NCI-H2196 (cell line): ENCODE data around the gene OSBPL2.

Experiments used
- DNase-seq: peaks from one replicate; lab custom pipeline; 2025; ENCODE audit not compliant: unreplicated experiment; lab: John Stamatoyannopoulos, UW

Gene OSBPL2

DNA sequence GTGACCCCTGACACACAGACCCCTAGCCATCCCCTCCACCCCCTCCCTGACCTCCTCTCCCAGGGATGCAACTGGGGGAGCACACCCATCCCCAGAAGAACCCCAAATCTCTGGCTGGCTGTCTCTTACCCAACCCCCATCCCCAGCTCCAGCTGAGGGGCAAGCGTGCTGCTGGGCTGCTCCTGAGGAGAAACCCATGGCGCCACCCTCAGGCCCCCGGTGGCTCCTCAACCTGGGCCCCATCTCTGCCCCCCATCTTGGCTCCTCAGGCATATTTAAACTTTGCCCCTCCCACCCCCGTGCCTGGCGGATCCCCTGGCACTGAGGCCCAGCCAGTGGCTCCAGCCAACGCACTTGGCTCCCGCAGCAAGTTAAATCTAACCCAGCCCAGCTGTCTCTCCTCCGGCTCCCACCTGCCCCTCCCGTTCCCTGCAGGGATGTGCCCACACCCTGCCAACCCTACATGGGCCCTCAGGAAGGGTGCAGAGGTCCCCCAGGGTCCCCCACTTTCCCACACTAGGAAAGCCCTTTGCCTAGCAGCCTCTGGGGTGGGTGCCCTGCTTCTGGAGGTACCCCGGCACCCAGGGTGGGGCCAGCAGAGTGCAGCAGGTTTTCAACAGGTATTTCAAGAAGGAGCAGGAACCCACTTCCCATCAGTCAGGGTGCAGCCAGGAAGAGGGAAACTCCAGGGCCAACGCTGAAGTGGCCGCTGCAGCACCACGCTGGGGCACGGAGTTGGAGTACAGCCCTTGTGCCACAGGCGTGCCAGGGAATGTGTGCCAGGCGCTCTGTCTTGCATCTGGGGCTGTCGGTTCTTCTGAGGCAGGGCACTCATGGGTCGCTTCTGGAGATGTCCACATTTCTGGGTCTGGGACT is 5.3 kb upstream of the OSBPL2 start:
- DNase-seq: no peak

DNA sequence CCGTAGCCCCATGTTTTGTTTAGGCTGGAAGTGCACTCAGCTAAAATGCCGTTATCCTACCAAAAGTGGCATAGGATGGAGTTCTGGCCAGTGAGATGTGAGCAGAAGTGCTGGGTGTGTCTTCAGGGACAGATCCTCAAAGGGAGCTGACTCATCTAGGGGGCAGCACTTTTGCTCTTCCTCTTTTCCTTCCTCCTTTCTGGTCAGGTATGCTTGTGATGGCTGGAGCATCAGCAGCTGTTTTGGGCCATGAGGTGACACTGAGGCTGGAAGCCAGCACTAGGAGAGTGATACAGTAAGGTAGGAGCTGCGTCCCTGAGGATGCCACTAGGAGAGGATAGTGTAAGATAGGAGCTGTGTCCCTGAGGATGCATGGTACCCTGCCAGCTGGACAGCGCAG is 4.6 kb upstream of the OSBPL2 start:
- DNase-seq: no peak

DNA sequence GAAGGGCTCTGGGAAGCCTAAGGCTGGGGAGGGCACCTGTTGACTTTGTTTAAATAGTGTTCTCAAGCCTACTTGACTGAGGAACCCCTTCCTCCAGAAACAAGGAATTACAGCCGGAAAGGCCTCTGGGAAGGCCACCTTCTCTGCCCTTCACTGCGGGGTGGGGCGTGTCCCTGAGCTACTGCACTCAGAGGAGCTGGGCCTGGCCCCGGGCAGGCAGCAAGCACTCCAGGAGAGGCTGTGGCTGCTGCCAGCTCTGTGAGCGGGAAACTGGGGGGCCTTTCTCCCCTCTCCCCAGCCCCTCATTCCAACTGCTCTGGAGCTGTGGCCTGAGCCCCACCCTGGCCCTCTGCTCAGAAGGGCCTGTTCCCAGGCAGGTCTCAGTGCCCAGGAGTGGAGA is 4.0 kb upstream of the OSBPL2 start:
- DNase-seq: no peak

DNA sequence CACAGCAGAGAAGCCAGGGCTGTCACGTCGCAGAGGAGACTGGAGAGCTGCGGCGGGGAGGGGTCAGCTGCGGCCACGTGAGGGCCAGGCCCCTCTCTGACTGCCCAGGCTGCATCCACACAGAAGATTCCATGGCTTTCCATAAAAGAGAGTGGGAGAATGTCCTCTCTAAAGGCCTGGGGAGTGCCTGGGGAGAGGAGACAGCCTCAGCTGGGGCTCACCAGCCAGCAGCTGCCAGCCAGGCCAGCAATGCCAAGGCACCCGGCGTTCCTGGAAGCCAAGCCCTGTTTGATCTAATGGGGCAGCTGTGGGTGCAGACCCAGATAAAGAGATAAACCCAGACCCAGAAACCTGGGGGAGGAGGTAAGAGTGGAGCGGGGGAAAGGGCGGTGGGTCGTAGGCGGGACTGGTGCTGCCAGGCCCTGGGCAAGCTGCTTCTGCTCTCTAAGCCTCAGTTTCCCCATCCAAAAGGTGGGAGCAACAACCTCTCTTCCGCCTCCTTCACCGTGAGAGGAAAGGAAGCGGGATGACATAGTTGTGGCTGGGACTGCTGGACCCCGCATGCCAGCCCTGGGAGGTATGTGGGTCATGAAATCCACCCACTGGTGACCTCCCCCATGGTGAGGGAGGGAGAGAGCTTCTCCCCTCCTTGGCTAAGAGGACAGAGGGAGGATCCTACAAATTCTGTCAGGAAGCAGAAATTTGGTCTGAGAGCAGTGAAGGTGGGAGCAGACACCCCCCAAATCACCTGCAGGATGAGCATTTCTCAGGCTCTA is 3.1 kb upstream of the OSBPL2 start:
- no peak for DNase-seq

DNA sequence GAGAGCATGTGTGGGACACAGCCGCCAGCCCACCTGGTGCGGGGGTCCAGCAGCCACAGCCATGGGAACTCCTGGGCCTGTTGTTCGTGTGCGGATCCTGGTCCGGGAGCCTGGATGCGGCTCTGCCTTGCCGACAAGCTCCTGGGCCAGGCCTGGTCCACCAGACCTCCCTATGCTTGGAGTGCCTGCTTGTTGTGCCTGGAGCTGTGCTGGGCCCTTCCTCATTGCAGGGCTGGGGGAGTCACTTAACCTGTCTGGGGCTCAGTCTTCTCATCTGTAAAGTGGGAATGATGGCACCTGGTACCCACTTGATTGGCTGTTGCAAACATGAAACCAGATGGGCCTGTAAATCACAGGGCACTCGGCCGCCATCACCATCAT is 2.6 kb upstream of the OSBPL2 start:
- DNase-seq: no peak

DNA sequence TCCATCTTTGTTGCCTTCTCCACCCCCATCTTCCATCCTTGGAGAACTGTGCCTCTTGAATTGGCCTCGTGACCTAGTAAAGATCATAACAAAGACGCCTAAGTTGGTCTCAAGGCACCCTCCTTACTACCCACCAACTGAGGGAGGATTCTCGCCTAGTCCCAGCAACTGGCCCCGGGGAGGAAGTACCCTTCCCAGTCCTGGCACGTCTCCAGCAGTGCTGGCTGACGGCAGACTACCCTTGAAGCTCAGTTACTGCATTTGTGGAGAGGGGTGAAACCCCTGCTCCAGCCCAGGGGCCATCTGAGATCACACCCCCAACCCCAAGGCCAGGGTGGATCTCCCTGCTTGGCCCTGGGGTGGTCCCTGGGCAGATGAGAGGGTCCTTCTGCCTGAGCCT is 2.1 kb upstream of the OSBPL2 start:
- no peak for DNase-seq

GRCh38 chr20:62236766-62237513 is 1.4 kb upstream of the OSBPL2 start:
- DNase-seq: peak; percentile 25

DNA sequence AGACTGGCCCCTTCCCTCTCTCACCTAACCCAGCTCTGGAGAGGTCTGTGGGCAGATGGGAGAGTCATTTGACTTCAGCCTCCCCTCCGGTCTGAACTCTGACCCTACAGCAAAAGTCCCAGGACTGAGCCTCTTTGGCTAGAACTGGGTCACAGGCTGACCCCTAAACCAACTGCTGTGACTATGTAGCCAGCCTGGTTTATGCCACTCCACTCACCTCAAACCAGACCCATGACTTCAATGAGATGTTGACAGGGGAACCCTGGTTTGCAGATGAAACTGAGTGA is 864 bp upstream of the OSBPL2 start:
- no peak for DNase-seq

- DNase-seq: no peak
Observed at GRCh38 chr20:62238569-62239277, 402 bp downstream of the OSBPL2 start.

DNA sequence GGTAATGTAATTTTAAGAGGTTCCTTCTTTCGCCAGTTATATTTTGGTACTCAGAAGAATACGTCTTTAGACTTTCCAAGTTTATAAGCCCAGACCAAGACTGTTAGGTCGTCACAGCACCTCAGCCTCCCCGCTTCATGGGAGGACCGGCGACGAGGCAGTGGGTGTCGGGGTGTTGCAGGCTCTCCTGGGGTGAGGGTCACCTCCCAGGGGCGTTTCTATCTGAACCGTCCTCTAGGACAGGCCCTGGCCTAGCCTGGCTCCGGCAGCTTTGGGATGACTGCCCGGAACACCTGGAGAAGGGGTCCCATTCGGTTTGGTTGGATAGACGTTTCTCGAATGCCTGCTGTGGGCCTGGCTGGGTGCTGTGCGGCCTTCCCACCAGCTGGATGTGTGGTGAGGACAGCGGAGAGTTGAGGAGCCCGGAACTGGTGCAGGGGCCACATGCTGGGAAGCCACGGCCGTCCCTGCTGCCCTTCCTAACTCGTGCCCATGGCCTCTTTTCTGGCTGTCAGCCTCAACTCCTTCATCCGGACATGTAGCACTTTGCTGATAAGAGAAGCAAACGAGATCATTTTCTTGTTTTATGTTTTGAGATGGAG is 1.1 kb downstream of the OSBPL2 start:
- DNase-seq: no peak

DNA sequence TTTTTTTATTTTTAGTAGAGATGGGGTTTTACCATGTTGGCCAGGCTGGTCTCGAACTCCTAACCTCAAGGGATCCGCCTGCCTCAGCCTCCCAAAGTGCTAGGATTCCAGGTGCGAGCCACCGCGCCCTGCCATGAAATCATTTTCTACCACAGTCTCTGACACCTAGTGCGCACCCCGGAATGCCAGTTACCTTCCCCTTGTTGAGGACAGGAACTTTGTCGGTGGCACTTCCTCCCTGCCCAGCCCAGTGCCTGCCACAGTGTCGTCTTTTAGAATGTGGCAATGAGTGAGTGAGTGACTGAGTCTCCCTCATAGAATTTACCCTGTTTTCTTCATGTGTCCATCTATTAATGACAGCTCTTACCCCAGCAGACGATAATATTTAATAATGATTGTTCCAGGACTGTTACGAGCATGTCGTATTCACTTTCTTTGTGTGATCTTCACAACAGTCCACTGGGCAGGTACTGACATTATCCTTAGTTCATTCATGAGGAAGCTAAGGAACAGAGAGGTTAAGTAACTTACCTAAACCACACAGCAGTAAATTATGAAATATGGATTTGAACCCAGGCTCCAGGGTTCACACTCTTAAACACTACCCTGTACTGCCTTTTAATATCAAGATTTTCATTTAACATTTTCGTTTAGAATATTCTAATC is 1.8 kb downstream of the OSBPL2 start:
- DNase-seq: no peak

DNA sequence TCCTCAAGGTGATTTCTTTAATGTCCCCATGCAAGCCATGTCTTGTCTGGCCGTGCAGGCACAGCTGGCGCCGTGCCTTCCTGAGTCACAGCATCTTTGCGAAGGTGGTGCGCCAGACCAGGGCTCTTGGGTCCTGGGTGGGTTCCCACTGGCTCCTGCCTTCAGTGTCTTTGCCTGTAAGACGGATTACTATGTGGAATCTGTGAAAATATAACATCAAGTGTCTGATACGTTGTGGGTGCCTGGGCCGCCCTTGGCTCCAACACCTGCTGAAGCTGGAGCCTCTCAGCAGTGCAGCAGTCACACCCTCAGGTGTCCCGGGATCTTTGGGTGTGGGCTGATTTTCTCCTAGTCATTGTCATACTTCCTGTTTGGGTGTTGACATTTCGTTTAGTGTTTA is 3.2 kb downstream of the OSBPL2 start:
- no peak for DNase-seq

GRCh38 chr20:62242176-62242575 is 3.9 kb downstream of the OSBPL2 start:
- no peak for DNase-seq

- no peak for DNase-seq
Observed at GRCh38 chr20:62243106-62243505, 4.8 kb downstream of the OSBPL2 start.

DNA sequence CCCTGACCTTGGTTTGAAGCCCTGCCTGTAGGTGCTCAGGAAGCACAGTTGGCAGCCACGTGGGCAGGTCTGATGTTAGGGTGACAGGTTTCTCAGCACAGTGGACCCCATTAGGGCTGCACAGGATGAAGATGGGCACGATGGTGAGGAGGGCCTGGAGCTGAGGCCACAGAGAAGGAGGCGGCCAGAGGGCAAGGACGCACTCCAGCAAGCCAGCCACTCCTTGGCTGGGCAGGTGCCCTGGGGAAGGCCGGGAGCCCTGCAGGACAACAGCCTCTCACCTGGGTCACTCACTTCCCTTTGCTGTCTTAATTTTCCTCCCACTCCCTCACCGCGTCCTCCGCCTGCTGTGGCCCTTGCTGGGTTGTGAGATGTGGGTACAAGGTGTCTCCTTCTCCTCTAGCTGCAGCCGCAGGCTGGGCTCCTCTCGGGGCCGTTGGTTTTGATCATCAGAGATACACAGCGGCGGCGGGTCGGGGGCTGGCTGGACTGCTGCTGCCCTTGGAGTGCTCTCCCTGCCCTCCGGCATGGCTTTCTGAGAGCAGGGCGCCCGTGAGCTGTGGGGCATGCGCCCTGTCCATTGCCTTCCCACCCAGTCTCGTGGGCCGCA is 5.7 kb downstream of the OSBPL2 start:
- no peak for DNase-seq

DNA sequence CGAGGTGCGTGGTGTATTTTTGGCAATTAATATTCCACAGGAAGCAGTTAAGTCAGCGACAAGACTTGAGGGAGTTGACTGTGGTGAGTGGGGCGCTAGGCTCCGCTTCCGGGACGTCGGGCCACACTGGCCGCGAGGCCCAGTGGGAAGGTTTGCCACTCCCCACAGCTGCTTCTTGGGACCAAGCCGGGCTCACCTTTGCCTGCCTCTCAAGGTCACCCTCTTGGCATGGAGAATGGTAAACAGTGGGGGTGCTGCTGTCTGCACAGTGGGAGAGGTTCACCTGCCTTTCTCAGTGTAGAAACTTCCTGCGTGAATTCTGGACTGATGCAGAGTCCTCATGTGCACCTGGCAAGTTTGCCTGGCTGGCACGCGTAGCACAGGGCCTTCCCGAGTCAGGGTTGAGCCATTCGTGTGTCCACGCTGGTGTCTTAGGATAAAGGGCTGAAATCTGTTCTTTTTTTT is 6.4 kb downstream of the OSBPL2 start:
- DNase-seq: peak; percentile 12

- no peak for DNase-seq
Observed at GRCh38 chr20:62245911-62246280, 7.6 kb downstream of the OSBPL2 start.

DNA sequence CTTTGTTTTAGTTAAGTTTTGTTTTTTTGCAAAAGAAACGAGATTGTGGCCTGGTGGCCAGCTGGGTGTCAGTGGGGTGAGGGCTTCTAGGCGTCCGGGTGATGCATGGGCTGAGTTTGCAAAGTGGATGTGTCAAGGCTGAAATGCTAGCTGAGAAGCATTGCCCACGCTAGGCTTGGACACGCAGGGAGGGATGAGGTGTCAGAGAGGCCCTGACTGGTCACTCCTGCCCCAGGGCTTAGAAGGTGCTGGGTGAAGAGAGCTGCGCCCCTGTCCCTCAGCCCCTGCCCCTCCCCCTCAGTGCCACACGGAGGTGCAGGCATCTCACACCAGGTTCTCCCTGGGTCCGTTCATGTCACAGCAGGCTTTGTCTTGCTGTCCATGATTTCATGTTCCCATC is 8.1 kb downstream of the OSBPL2 start:
- DNase-seq: no peak

DNA sequence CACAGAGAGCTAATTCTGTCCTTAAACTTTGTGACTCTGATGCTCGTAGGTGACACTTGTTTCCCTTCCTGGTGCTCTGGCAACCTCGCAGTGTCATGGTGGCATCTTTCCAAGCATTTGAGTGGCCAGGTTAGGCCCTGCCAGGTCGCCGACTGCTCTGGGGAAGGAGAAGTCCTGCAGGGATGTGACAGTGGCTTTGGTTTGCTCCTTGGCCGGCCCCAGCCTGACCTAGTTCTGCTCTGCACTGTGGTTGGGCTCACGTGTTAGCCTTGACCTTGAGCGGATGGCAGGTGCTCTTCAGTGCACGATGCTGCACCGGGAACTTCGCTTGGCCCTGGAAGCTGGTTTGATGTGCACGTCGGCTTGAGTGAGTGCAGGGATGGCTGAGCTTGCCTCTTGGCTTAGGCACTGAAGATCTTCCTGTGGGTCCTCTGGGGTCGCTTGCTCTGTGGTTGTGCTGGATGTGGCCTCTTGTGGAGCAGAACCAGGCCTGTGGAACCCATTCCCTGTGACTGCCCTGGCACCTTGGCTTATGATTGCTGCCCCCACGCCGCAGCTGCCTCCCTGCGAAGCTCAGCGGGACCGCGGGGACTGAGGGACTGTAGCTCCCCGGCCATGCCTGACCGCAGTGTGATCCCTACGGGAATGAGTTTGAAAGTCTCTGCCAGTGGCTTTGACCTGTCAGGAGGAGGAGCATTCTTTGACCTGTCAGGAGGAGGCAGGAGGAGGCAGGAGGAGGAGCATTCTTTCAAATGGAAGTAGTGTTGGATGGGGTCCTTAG is 8.7 kb downstream of the OSBPL2 start:
- peak; percentile 25 for DNase-seq
